Liver (tissue), 9 donors: ENCODE measurements around the gene DUS1L. TPM values are rescaled to one million over a fixed set of nuclear protein-coding genes. Genes with fewer than 3 reads are reported as not detected.
A peak's percentile ranks its signal among the peaks of the same experiment; 100 is the strongest.

Source experiments
- DNase-seq: peaks from one replicate; pipeline ENCODE4 v3.0.0-alpha.2; 2017; ENCODE audit warnings: low spot score
- H3K27ac ChIP-seq, 2 donors: one replicate each; pipeline ENCODE4 v1.7.0; 2013; ENCODE audit warnings: inconsistent platforms in 2 of 2, low read length in 2 of 2, control low read depth in 1 of 2, low read depth in 1 of 2, mild to moderate bottlenecking in 1 of 2
- H3K27me3 ChIP-seq, 4 donors: one replicate each; pipeline versions ENCODE4 v1.6.1 to v1.7.0; 2013; ENCODE audit warnings: low read length in 3 of 4, inconsistent platforms in 1 of 4, mild to moderate bottlenecking in 1 of 4, moderate library complexity in 1 of 4; ENCODE audit not compliant: control insufficient read depth in 4 of 4, insufficient read depth in 4 of 4
- H3K36me3 ChIP-seq, 4 donors: one replicate each; pipeline versions ENCODE4 v1.6.1 to v1.7.0; 2013; ENCODE audit warnings: low read length in 3 of 4, mild to moderate bottlenecking in 3 of 4, low read depth in 1 of 4, moderate library complexity in 1 of 4; ENCODE audit not compliant: control insufficient read depth in 4 of 4, insufficient read depth in 3 of 4
- H3K4me1 ChIP-seq, 4 donors: one replicate each; pipeline versions ENCODE4 v1.6.1 to v1.7.0; 2013; ENCODE audit warnings: low read length in 3 of 4, mild to moderate bottlenecking in 3 of 4, moderate library complexity in 1 of 4; ENCODE audit not compliant: control insufficient read depth in 4 of 4, insufficient read depth in 4 of 4
- H3K4me3 ChIP-seq, 3 donors: one replicate each; pipeline versions ENCODE4 v1.6.1 to v1.7.0; 2013; ENCODE audit warnings: low read length in 3 of 3, control low read depth in 1 of 3, low read depth in 1 of 3, mild to moderate bottlenecking in 1 of 3
- H3K9ac ChIP-seq, 2 donors: one replicate each; pipeline ENCODE4 v1.7.0; 2013; ENCODE audit warnings: low read length in 2 of 2, mild to moderate bottlenecking in 2 of 2, moderate library complexity in 2 of 2, control low read depth in 1 of 2, low read depth in 1 of 2
- H3K9me3 ChIP-seq, 4 donors: one replicate each; pipeline versions ENCODE4 v1.6.1 to v1.7.0; 2013; ENCODE audit warnings: low read length in 3 of 4; ENCODE audit not compliant: control insufficient read depth in 4 of 4
- CTCF ChIP-seq: fragments of 150-350 bp; IDR thresholded peaks from 2 replicates; pipeline ENCODE4 v1.5.1; 2017; ENCODE audit warnings: improper control_type of control experiment, low read depth, low read length; ENCODE audit not compliant: missing input control
- EGR1 ChIP-seq, 2 donors: IDR thresholded peaks; 2 replicates each; pipeline ENCODE4 v1.6.1; 2016 to 2018; ENCODE audit warnings: antibody characterized with exemption in 2 of 2, low read depth in 2 of 2
- FOXA1 ChIP-seq: IDR thresholded peaks from 2 replicates; pipeline ENCODE4 v1.6.1; 2016; ENCODE audit warnings: antibody characterized with exemption
- FOXA2 ChIP-seq: IDR thresholded peaks from 2 replicates; pipeline ENCODE4 v1.6.1; 2016; ENCODE audit warnings: antibody characterized with exemption
- GABPA ChIP-seq, 2 donors: IDR thresholded peaks in 1 of 2; conservative IDR thresholded peaks in 1 of 2; 2 replicates each; pipeline ENCODE4 v1.6.1; 2016; ENCODE audit warnings: antibody characterized with exemption in 2 of 2, mild to moderate bottlenecking in 1 of 2, moderate library complexity in 1 of 2
- HNF4G ChIP-seq: IDR thresholded peaks from 2 replicates; pipeline ENCODE4 v1.6.1; 2016; ENCODE audit warnings: antibody characterized with exemption
- JUND ChIP-seq, 2 donors: IDR thresholded peaks; 2 replicates each; pipeline ENCODE4 v1.6.1; 2016; ENCODE audit warnings: antibody characterized with exemption in 2 of 2
- NR2F2 ChIP-seq: IDR thresholded peaks from 2 replicates; pipeline ENCODE4 v1.6.1; 2016; ENCODE audit warnings: antibody characterized with exemption
- RAD21 ChIP-seq, 2 donors: IDR thresholded peaks; 2 replicates each; pipeline ENCODE4 v1.6.1; 2016; ENCODE audit warnings: antibody characterized with exemption in 2 of 2, mild to moderate bottlenecking in 2 of 2
- REST ChIP-seq: IDR thresholded peaks from 2 replicates; pipeline ENCODE4 v1.6.1; 2016; ENCODE audit warnings: antibody characterized with exemption, mild to moderate bottlenecking
- YY1 ChIP-seq: IDR thresholded peaks from 2 replicates; pipeline ENCODE4 v1.6.1; 2016; ENCODE audit warnings: antibody characterized with exemption, mild to moderate bottlenecking
- ZBTB33 ChIP-seq: IDR thresholded peaks from 2 replicates; pipeline ENCODE4 v1.6.1; 2016; ENCODE audit warnings: antibody characterized with exemption
- WGBS: extraction: QIAGEN DNeasy Blood & Tissue Kit; methylation state at CpG from one replicate; pipeline ENCODE4 v1.1.7; 2013; 5-methylcytosine and 5-hydroxymethylcytosine counted together
- polyA plus RNA-seq, 2 donors: library from polyadenylated mRNA; stranded (reverse) in 1 of 2; unstranded in 1 of 2; fragments of 200-250 nt in 1 of 2; fragments of >200 nt in 1 of 2; fragmentation: Nextera tagmentation in 1 of 2; extraction: Ambion mirVana in 1 of 2; gene quantifications; one replicate each; pipeline versions ENCODE4 v1.2.1 to v1.2.3, GENCODE V29; 2013 to 2015
- total RNA-seq, 2 donors: library from RNA; depleted of rRNA; stranded (reverse); fragments of >200 nt; gene quantifications; one replicate each; pipeline ENCODE4 v1.2.3, GENCODE V29; 2014
- donor health status: healthy.
- donor health status: healthy.
- donor health status: healthy.
- donor health status: healthy.
- donor health status: healthy.

DUS1L gene
- total and polyA plus RNA-seq, 4 donors: 40.6 to 74.7 (median 53.3) TPM

GRCh38 chr17:82065193-82065637 lies 389 bp downstream of the DUS1L start:
- Histone ChIP-seq H3K9me3 (no peaks in the 10 kb centered on the region), H3K4me1 (peaks cover 8 to 32% (median 24%) of the 10 kb centered on the region in 4 donors), H3K36me3 (peaks cover 2 to 28% (median 11%) of the 10 kb centered on the region in 4 donors), H3K9ac (peak overlapping the region; percentile 71 to 72), H3K4me3 (peak overlapping the region; percentile 61 to 96 (median 95)), H3K27ac (peak overlapping the region; percentile 60 to 81), H3K27me3 (no peaks in the 10 kb centered on the region)
- DNase-seq: no peak
- WGBS: under 1% methylated on average over 47 of the region's 47 CpGs
- no peak for TF ChIP-seq JUND (IDR thresholded peaks at IDR 0.05)
- TF ChIP-seq NR2F2: no peak
- no peak for TF ChIP-seq REST
- TF ChIP-seq FOXA1: no peak

GRCh38 chr17:82064433-82065192 lies 991 bp downstream of the DUS1L start:
- H3K36me3 ChIP-seq: peaks cover 2 to 33% (median 14%) of the 10 kb centered on the region in 4 donors
- 17% methylated on average over 36 of the region's 36 CpGs for WGBS
- H3K27ac ChIP-seq: peak overlapping the region; percentile 60 to 81
- no peak for DNase-seq
- no peak for TF ChIP-seq CTCF
- TF ChIP-seq EGR1 (IDR thresholded peaks at IDR 0.05; ENCODE audit: low read depth in 2 of 2): no peak
- TF ChIP-seq FOXA2: no peak
- no peak for TF ChIP-seq NR2F2
- TF ChIP-seq HNF4G: no peak
- TF ChIP-seq REST: no peak
- no peak for TF ChIP-seq FOXA1
- TF ChIP-seq YY1: no peak
- no peak for TF ChIP-seq ZBTB33
- no peak for TF ChIP-seq GABPA (IDR thresholded peaks at IDR 0.05 in 1 of 2, conservative IDR thresholded peaks at IDR 0.05 in 1 of 2)
- TF ChIP-seq RAD21 (IDR thresholded peaks at IDR 0.05): no peak
- H3K9ac ChIP-seq: peak overlapping the region; percentile 71 to 72
- H3K9me3 ChIP-seq: no peaks in the 10 kb centered on the region
- H3K4me3 ChIP-seq: peak overlapping the region; percentile 61 to 96 (median 95)
- peaks cover 8 to 32% (median 24%) of the 10 kb centered on the region in 4 donors for H3K4me1 ChIP-seq
- no peaks in the 10 kb centered on the region for H3K27me3 ChIP-seq
